GM12801 (cell line): Measurements from ENCODE around the gene TSEN54.

Experiments
- CTCF ChIP-seq: IDR thresholded peaks from one replicate; pipeline ENCODE4 v1.5.1; 2011; ENCODE audit warnings: control low read depth; ENCODE audit not compliant: insufficient read length; ENCODE audit errors: extremely low read depth

Gene TSEN54

GRCh38 chr17:75516255-75516618 is at the start of gene TSEN54:
Gene TSEN54 (plus strand): TSS chr17:75516528. CDS start chr17:75516561, 33 bp downstream.
- no peak for TF ChIP-seq CTCF

GRCh38 chr17:75468291-75468754 is 48.0 kb upstream of the TSEN54 start:
- TF ChIP-seq CTCF: no peak

GRCh38 chr17:75468779-75469373 is 47.5 kb upstream of the TSEN54 start:
- TF ChIP-seq CTCF: no peak

- TF ChIP-seq CTCF: no peak
Measured at GRCh38 chr17:75471207-75471606, 45.1 kb upstream of the TSEN54 start.

GRCh38 chr17:75472119-75472518 is 44.2 kb upstream of the TSEN54 start:
- no peak for TF ChIP-seq CTCF

GRCh38 chr17:75473246-75473645 is 43.1 kb upstream of the TSEN54 start:
- no peak for TF ChIP-seq CTCF

GRCh38 chr17:75474736-75475135 is 41.6 kb upstream of the TSEN54 start:
- TF ChIP-seq CTCF: no peak
